ENCODE measurements around the gene TBXA2R.
"Not testable (repeated sequence)": the region's sequence is repeated elsewhere in the genome, so short reads cannot be mapped to it uniquely, and the experiment has no call there.

The TBXA2R gene

DNA sequence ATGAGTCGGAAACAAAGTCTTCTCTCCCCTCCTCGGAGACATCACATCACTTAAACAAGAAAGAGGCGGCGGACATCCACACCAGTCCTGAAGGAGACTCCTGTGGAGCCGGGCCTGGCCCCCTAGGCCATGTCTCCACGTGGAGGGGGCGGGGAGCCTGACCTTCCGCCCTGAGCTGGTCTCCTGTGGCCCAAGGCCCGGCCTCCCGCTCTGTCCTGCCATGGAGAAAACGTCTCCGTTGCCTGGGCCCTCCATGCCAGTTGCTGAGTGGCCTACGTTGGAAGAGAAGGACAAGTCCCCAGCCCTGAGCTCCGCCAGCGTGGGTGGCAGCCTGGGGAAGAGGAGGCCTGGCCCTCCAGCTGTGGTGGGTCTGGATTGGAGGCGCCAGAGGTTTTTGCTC lies 25.4 kb upstream of the TBXA2R start:
- no peaks in the 10 kb centered on the region for H3K36me3 ChIP-seq (replicated peaks; ENCODE audit: insufficient read depth, low read length)
- no peak for DNase-seq
- H3K4me3 ChIP-seq (ENCODE audit: low read length) = no peak overlapping the region
- no peaks in the 10 kb centered on the region for H3K27me3 ChIP-seq (replicated peaks; ENCODE audit: insufficient read depth, low read length)
- H3K27ac ChIP-seq (ENCODE audit: low read length) = no peak overlapping the region
- no peaks in the 10 kb centered on the region for H3K9me2 ChIP-seq (replicated peaks; ENCODE audit: insufficient read depth, low read length)
- H3K9ac ChIP-seq (ENCODE audit: low read length) = no peak overlapping the region
- no peak overlapping the region for H3K4me2 ChIP-seq (ENCODE audit: low read depth, low read length)
- H3K9me3 ChIP-seq (replicated peaks; ENCODE audit: insufficient read depth, low read length) = no peaks in the 10 kb centered on the region
- H3K4me1 ChIP-seq (ENCODE audit: low read length) = peaks cover 4% of the 10 kb centered on the region; the same call in 1 of the 2 replicates
- H4K20me1 ChIP-seq (ENCODE audit: insufficient read depth, low read length) = no peaks in the 10 kb centered on the region
- TF ChIP-seq, protein P1, sequence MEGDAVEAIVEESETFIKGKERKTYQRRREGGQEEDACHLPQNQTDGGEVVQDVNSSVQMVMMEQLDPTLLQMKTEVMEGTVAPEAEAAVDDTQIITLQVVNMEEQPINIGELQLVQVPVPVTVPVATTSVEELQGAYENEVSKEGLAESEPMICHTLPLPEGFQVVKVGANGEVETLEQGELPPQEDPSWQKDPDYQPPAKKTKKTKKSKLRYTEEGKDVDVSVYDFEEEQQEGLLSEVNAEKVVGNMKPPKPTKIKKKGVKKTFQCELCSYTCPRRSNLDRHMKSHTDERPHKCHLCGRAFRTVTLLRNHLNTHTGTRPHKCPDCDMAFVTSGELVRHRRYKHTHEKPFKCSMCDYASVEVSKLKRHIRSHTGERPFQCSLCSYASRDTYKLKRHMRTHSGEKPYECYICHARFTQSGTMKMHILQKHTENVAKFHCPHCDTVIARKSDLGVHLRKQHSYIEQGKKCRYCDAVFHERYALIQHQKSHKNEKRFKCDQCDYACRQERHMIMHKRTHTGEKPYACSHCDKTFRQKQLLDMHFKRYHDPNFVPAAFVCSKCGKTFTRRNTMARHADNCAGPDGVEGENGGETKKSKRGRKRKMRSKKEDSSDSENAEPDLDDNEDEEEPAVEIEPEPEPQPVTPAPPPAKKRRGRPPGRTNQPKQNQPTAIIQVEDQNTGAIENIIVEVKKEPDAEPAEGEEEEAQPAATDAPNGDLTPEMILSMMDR (IDR thresholded peaks at IDR 0.05; ENCODE audit: low read length) = no peak
- TF ChIP-seq EZH2 (optimal IDR thresholded peaks at IDR 0.05; ENCODE audit: low read depth, low read length) = no peak
- no peak for TF ChIP-seq EZH2phosphoT487 (IDR thresholded peaks at IDR 0.05; ENCODE audit: low read length)
- no peaks in the 10 kb centered on the region for H3F3A ChIP-seq (ENCODE audit: insufficient read depth, low read length)
- no peak overlapping the region for H2AFZ ChIP-seq (ENCODE audit: low read length)
- no peaks in the 10 kb centered on the region for H3K79me2 ChIP-seq (ENCODE audit: low read length)

DNA sequence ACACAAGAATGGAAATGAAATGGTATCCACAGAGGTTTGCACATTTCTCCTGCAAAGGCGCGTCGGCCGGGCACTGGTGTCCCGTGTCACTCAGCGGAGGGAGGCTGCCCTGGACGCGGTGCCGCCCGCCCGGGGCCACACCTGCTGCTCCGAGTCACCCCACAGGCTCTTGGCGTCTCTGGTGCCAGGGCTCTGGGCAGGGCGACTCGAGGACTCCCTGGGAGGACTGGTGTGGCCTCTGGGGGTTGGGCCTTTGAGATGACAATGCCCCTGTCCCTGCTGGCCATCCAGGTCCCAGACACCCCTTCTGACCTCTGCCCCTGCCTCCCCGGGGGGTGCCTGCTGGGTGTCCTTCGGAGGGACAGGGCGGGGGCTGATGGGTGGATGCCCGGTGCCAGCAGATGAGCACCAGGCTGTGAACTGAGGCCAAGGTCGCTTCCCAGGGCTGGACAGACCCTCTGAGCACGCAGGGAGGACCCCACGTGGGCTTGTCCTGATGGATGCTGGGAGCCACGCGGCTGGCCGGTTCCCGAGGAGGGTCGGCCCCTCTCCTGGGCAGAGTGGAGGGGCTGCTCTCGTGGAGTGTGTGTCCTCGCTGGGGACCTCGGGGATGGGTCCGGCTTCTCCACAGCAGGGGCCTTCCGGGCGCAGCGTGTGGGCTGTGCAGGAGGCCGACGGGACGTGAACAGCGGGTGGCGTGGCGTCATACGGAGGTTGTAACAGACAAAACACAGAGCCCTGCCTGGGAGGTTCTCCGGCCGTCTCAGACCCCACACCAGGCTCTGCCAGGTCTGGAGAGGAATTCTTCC lies 24.6 kb upstream of the TBXA2R start:
- Histone ChIP-seq H3K9ac (ENCODE audit: low read length) (no peak overlapping the region), H3K79me2 (ENCODE audit: low read length) (peaks cover 4% of the 10 kb centered on the region), H3K4me2 (ENCODE audit: low read depth, low read length) (no peak overlapping the region), H4K20me1 (ENCODE audit: insufficient read depth, low read length) (no peaks in the 10 kb centered on the region), H2AFZ (ENCODE audit: low read length) (no peak overlapping the region), H3F3A (ENCODE audit: insufficient read depth, low read length) (no peaks in the 10 kb centered on the region), H3K4me3 (ENCODE audit: low read length) (no peak overlapping the region), H3K9me3 (replicated peaks; ENCODE audit: insufficient read depth, low read length) (no peaks in the 10 kb centered on the region), H3K27ac (ENCODE audit: low read length) (no peak overlapping the region), H3K36me3 (replicated peaks; ENCODE audit: insufficient read depth, low read length) (no peaks in the 10 kb centered on the region), H3K9me2 (replicated peaks; ENCODE audit: insufficient read depth, low read length) (no peaks in the 10 kb centered on the region), H3K27me3 (replicated peaks; ENCODE audit: insufficient read depth, low read length) (no peaks in the 10 kb centered on the region), H3K4me1 (ENCODE audit: low read length) (peaks cover 4% of the 10 kb centered on the region; the same call in 1 of the 2 replicates)
- no peak for DNase-seq
- TF ChIP-seq, protein P1 (IDR thresholded peaks at IDR 0.05; ENCODE audit: low read length) = no peak
- TF ChIP-seq EZH2phosphoT487 (IDR thresholded peaks at IDR 0.05; ENCODE audit: low read length) (no peak), EZH2 (optimal IDR thresholded peaks at IDR 0.05; ENCODE audit: low read depth, low read length) (no peak)

DNA sequence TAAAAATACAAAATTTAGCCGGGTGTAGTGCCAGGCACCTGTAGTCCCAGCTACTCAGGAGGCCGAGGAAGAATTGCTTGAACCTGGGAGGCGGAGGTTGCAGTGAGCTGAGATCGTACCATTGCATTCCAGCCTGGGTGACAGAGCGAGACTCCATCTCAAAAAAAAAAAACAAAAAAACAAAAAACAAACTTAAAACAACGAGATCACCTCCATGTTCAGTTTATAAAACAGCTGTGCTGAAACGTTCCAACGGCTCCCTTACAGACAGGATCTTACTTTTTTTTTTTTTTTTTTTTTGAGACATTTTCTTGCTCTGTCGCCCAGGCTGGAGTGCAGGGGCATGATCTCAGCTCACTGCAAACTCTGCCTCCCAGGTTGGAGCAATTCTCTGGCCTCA lies 22.1 kb upstream of the TBXA2R start:
- not testable (repeated sequence) for H2AFZ ChIP-seq (ENCODE audit: low read length); H3F3A ChIP-seq (ENCODE audit: insufficient read depth, low read length); H3K9ac ChIP-seq (ENCODE audit: low read length); DNase-seq; H3K9me3 ChIP-seq (replicated peaks; ENCODE audit: insufficient read depth, low read length); H3K27me3 ChIP-seq (replicated peaks; ENCODE audit: insufficient read depth, low read length); H3K4me2 ChIP-seq (ENCODE audit: low read depth, low read length); H3K9me2 ChIP-seq (replicated peaks; ENCODE audit: insufficient read depth, low read length); H3K36me3 ChIP-seq (replicated peaks; ENCODE audit: insufficient read depth, low read length); H4K20me1 ChIP-seq (ENCODE audit: insufficient read depth, low read length); H3K4me3 ChIP-seq (ENCODE audit: low read length); H3K27ac ChIP-seq (ENCODE audit: low read length)
- H3K4me1 ChIP-seq (ENCODE audit: low read length) = peaks cover 20% of the 10 kb centered on the region; the same call in 1 of the 2 replicates
- peaks cover 29% of the 10 kb centered on the region for H3K79me2 ChIP-seq (ENCODE audit: low read length)

GRCh38 chr19:3627351-3627723 lies 20.7 kb upstream of the TBXA2R start:
- peak overlapping the region; percentile 95 for H3K4me2 ChIP-seq (ENCODE audit: low read depth, low read length)

More at GRCh38 chr19:3627351-3627723, 20.7 kb upstream of the TBXA2R start:
- Histone ChIP-seq H4K20me1 (ENCODE audit: insufficient read depth, low read length) (no peaks in the 10 kb centered on the region), H3K9me3 (replicated peaks; ENCODE audit: insufficient read depth, low read length) (no peaks in the 10 kb centered on the region), H3F3A (ENCODE audit: insufficient read depth, low read length) (no peaks in the 10 kb centered on the region), H3K9me2 (replicated peaks; ENCODE audit: insufficient read depth, low read length) (no peaks in the 10 kb centered on the region), H3K4me3 (ENCODE audit: low read length) (peak overlapping the region; percentile 87), H3K27ac (ENCODE audit: low read length) (peak overlapping the region; percentile 2; the same call in 1 of the 2 replicates), H3K9ac (ENCODE audit: low read length) (no peak overlapping the region; the same call in 1 of the 2 replicates), H3K27me3 (replicated peaks; ENCODE audit: insufficient read depth, low read length) (no peaks in the 10 kb centered on the region), H3K4me1 (ENCODE audit: low read length) (peaks cover 20% of the 10 kb centered on the region; the same call in 1 of the 2 replicates), H3K79me2 (ENCODE audit: low read length) (peaks cover 38% of the 10 kb centered on the region), H3K36me3 (replicated peaks; ENCODE audit: insufficient read depth, low read length) (no peaks in the 10 kb centered on the region), H2AFZ (ENCODE audit: low read length) (peak overlapping the region; percentile 44)
- no peak for DNase-seq
- no peak for TF ChIP-seq EZH2 (optimal IDR thresholded peaks at IDR 0.05; ENCODE audit: low read depth, low read length)
- no peak for TF ChIP-seq EZH2phosphoT487 (IDR thresholded peaks at IDR 0.05; ENCODE audit: low read length)
- TF ChIP-seq, protein P1 (IDR thresholded peaks at IDR 0.05; ENCODE audit: low read length) = no peak
